Ascending aorta (tissue), 2 donors: ENCODE data around the gene RTEL1. TPM values are rescaled to one million over a fixed set of nuclear protein-coding genes. Genes with fewer than 3 reads are reported as not detected.

ENCODE experiments used
- DNase-seq, 2 donors: peaks; one replicate each; pipeline ENCODE4 v3.0.0-alpha.2; 2019; ENCODE audit warnings: low spot score in 2 of 2
- H3K27ac ChIP-seq, 2 donors: fragments of 200-600 bp; sonication (generic); one replicate each; pipeline ENCODE4 v1.5.1; 2016 to 2017; ENCODE audit warnings: mild to moderate bottlenecking in 1 of 2
- H3K27me3 ChIP-seq: fragments of 200-600 bp; sonication (generic); one replicate; pipeline ENCODE4 v1.5.1; 2017
- H3K36me3 ChIP-seq, 2 donors: fragments of 200-600 bp; sonication (generic); one replicate each; pipeline ENCODE4 v1.5.1; 2016
- H3K4me1 ChIP-seq, 2 donors: fragments of 200-600 bp; sonication (generic); one replicate each; pipeline ENCODE4 v1.5.1; 2016 to 2017; ENCODE audit warnings: mild to moderate bottlenecking in 1 of 2
- H3K4me3 ChIP-seq, 2 donors: fragments of 200-600 bp; sonication (generic); one replicate each; pipeline ENCODE4 v1.5.1; 2016 to 2017; ENCODE audit warnings: mild to moderate bottlenecking in 1 of 2
- H3K9me3 ChIP-seq, 2 donors: fragments of 200-600 bp; sonication (generic); one replicate each; pipeline ENCODE4 v1.5.1; 2016
- intact Hi-C: fragments of 100-400 bp; cut with DNase I; formaldehyde crosslinking; loops from one replicate; pipeline ENCODE4 v1.15.1; 2023
- total RNA-seq: library from RNA; depleted of rRNA; stranded (reverse); fragments of >200 nt; gene quantifications from one replicate; pipeline ENCODE4 v1.1.0, GENCODE V29; 2016
- TF ChIP-seq, protein P1 (sequence below), 3 experiments: fragments of 200-600 bp in 2 of 3; fragments of 450-650 bp in 1 of 3; sonication (generic) in 2 of 3; IDR thresholded peaks; one replicate each; pipeline ENCODE4 v1.5.1; 2016 to 2019; ENCODE audit warnings: antibody characterized with exemption in 3 of 3, mild to moderate bottlenecking in 1 of 3, moderate library complexity in 1 of 3

Gene RTEL1
- total RNA-seq, 1 donor from 2014 or later: 80.6 TPM

DNA sequence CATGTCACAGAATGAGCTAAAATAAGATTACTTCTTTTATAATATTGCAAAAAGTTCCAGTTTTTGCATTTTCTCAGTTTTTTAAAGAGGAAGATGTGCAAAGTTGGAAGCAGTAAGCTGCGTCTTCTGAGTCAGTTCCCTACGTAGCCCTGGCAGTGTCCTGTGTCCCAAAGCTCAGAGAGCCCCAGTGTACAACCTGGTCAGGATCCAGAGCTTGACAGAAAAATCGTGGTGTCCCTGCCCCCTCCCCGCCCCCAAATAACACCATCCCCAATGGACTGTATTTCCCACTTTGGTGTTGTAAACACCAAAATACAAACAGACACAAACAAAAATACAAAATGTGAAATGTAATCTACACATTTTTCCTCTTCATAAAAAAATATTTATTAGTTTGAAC is 86.0 kb downstream of the RTEL1 start:
- TF ChIP-seq, protein P1, sequence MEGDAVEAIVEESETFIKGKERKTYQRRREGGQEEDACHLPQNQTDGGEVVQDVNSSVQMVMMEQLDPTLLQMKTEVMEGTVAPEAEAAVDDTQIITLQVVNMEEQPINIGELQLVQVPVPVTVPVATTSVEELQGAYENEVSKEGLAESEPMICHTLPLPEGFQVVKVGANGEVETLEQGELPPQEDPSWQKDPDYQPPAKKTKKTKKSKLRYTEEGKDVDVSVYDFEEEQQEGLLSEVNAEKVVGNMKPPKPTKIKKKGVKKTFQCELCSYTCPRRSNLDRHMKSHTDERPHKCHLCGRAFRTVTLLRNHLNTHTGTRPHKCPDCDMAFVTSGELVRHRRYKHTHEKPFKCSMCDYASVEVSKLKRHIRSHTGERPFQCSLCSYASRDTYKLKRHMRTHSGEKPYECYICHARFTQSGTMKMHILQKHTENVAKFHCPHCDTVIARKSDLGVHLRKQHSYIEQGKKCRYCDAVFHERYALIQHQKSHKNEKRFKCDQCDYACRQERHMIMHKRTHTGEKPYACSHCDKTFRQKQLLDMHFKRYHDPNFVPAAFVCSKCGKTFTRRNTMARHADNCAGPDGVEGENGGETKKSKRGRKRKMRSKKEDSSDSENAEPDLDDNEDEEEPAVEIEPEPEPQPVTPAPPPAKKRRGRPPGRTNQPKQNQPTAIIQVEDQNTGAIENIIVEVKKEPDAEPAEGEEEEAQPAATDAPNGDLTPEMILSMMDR (IDR thresholded peaks at IDR 0.05): no peak
- Histone ChIP-seq H3K27me3 (no peaks in the 10 kb centered on the region), H3K27ac (no peak overlapping the region), H3K4me1 (peaks cover 10 to 14% of the 10 kb centered on the region in 2 donors), H3K9me3 (no peaks in the 10 kb centered on the region), H3K36me3 (peaks cover 19 to 29% of the 10 kb centered on the region in 2 donors), H3K4me3 (no peak overlapping the region)
- DNase-seq: no peak
- intact Hi-C loops: loop anchor here (5.0 kb wide), 1 partner anchor 88 kb away; the partner anchor contains the start of gene ZBTB46

DNA sequence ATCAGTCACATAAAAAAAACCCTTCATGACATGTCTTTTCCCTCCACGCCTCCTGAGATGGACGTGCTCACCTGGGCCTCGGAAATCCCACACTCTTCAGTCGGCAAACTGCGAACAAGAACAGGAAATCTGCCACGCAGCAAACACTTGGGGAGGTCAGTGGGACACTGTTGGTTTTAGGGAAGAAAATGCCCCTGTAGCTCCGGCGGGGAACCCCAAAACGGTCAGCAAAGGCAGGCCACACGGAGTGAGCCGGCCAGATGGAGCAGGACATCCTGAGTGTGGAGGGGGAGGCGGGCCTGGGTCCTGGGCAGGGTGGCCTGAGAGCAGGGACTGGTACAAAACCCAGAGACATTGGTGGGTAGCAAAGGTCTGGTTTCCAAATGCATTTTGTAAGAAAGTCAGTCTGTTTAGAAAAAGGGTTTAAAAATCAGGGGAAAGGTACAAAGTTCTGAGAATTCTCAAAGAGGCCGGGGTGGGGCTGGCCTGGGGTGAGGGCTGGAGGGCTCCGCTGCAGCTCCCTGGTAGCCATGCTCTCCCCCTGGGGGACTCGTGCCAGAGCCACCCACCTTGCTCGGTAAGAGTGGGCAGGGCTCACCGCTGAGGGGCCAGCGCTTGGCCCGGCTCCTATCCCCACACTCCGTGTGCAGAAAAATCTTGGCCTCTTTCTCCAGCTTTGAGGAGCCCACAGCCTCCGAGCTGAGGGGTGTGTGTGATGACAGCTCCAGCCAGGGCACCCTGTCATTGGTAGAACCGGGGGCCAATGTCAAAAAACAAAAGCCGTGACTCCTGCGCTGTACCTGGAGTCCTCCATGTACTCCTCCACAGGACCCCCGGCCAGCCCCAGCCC is 86.7 kb downstream of the RTEL1 start:
- Histone ChIP-seq H3K36me3 (peaks cover 19 to 29% of the 10 kb centered on the region in 2 donors), H3K9me3 (no peaks in the 10 kb centered on the region), H3K27me3 (no peaks in the 10 kb centered on the region), H3K27ac (no peak overlapping the region), H3K4me3 (no peak overlapping the region), H3K4me1 (peaks cover 9 to 13% of the 10 kb centered on the region in 2 donors)
- intact Hi-C loops: loop anchor here (5.0 kb wide), 1 partner anchor 88 kb away; the partner anchor contains the start of gene ZBTB46
- TF ChIP-seq, protein P1 (IDR thresholded peaks at IDR 0.05): no peak
- no peak for DNase-seq

GRCh38 chr20:63745424-63745805 is 87.3 kb downstream of the RTEL1 start:
- no peak for DNase-seq
- Histone ChIP-seq H3K4me1 (peaks cover 9 to 13% of the 10 kb centered on the region in 2 donors), H3K36me3 (peaks cover 19 to 29% of the 10 kb centered on the region in 2 donors), H3K27ac (no peak overlapping the region), H3K27me3 (no peaks in the 10 kb centered on the region), H3K4me3 (no peak overlapping the region), H3K9me3 (no peaks in the 10 kb centered on the region)
- TF ChIP-seq, protein P1 (IDR thresholded peaks at IDR 0.05): no peak
- intact Hi-C loops: no loop called here

Other genes starting within 250 kb of the RTEL1 start
- gene KCNQ2, start 185.7 kb upstream of the RTEL1 start, total RNA-seq: not detected
- gene EEF1A2, start 159.2 kb upstream of the RTEL1 start, total RNA-seq: 1.1 TPM
- 242 TPM for gene PPDPF, start 137.5 kb upstream of the RTEL1 start, total RNA-seq
- not detected for gene PTK6, start 120.9 kb upstream of the RTEL1 start, total RNA-seq
- gene SRMS, start 110.6 kb upstream of the RTEL1 start, total RNA-seq: not detected
- gene FNDC11, start 104.2 kb upstream of the RTEL1 start, total RNA-seq: not detected
- gene HELZ2, start 84.1 kb upstream of the RTEL1 start, total RNA-seq: 58.1 TPM
- 14.0 TPM for gene GMEB2, start 31.2 kb upstream of the RTEL1 start, total RNA-seq
- 37.0 TPM for gene STMN3, start 4.9 kb upstream of the RTEL1 start, total RNA-seq
- gene TNFRSF6B, start 38.3 kb downstream of the RTEL1 start, total RNA-seq: 119 TPM
- gene ARFRP1, start 49.7 kb downstream of the RTEL1 start, total RNA-seq: 50.8 TPM
- gene ZGPAT, start 49.7 kb downstream of the RTEL1 start, total RNA-seq: 42.4 TPM
- 7.3 TPM for gene LIME1, start 78.4 kb downstream of the RTEL1 start, total RNA-seq
- gene SLC2A4RG, start 81.5 kb downstream of the RTEL1 start, total RNA-seq: 114 TPM
- 39.5 TPM for gene ZBTB46, start 173.0 kb downstream of the RTEL1 start, total RNA-seq
- gene ABHD16B, start 203.2 kb downstream of the RTEL1 start, total RNA-seq: not detected
- 161 TPM for gene TPD52L2, start 207.0 kb downstream of the RTEL1 start, total RNA-seq
- gene DNAJC5, start 236.8 kb downstream of the RTEL1 start, total RNA-seq: 42.9 TPM